ENCODE measurements around the gene CNTN6. TPM values are rescaled to one million over a fixed set of nuclear protein-coding genes. Genes with fewer than 3 reads are reported as not detected.

Gene CNTN6
- total RNA-seq, 1 experiment from 2014 or later, result not detected

DNA sequence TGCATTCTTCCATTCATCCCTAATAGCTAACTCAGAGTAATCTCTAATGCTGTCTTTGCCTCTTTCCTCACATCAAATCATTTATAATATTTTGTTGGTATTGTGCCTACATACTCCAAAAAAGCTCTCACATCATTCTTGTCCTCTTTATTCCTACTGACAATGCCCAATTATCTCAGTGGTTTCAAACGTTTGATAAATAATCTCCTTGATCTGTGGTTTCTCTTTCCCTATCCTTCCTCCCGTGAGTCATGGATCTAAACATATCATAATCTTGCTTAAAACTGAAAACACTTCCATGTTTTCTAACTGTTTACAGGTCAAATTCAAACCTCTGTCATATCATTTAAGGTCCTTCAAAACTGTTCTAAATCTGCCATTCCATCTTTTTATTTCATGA, 115.1 kb downstream of the CNTN6 start:
- intact Hi-C loops (cut with micrococcal nuclease; ENCODE audit: unreplicated experiment) (no loop called here), in situ Hi-C loops (cut with HindIII; ENCODE audit: low pct_unique_long_range_greater_than_20kb, low sequenced_read_pairs) (no loop called here)
- Histone ChIP-seq H3K4me3 (ENCODE audit: low read depth in 2 of 2, low read length in 2 of 2) (no peak overlapping the region), H3K4me1 (ENCODE audit: control insufficient read depth, insufficient read depth, low read length) (no peaks in the 10 kb centered on the region), H3K9me3 (ENCODE audit: control insufficient read depth, insufficient read depth, low read depth, low read length) (no peaks in the 10 kb centered on the region), H3K27ac (ENCODE audit: low read length) (no peak overlapping the region), H3K36me3 (ENCODE audit: control insufficient read depth, insufficient read depth, low read length) (no peaks in the 10 kb centered on the region), H3K27me3 (ENCODE audit: control insufficient read depth, insufficient read depth, low read length) (no peaks in the 10 kb centered on the region)
- TF ChIP-seq POLR2AphosphoS5 (IDR thresholded peaks at IDR 0.05; ENCODE audit: low read depth, low read length) (no peak), SIN3A (IDR thresholded peaks at IDR 0.05; ENCODE audit: borderline replicate concordance, insufficient read depth, low read depth, low read length) (no peak), TCF7L2 (IDR thresholded peaks at IDR 0.05; ENCODE audit: low read depth, low read length) (no peak)
- TF ChIP-seq, protein P1, sequence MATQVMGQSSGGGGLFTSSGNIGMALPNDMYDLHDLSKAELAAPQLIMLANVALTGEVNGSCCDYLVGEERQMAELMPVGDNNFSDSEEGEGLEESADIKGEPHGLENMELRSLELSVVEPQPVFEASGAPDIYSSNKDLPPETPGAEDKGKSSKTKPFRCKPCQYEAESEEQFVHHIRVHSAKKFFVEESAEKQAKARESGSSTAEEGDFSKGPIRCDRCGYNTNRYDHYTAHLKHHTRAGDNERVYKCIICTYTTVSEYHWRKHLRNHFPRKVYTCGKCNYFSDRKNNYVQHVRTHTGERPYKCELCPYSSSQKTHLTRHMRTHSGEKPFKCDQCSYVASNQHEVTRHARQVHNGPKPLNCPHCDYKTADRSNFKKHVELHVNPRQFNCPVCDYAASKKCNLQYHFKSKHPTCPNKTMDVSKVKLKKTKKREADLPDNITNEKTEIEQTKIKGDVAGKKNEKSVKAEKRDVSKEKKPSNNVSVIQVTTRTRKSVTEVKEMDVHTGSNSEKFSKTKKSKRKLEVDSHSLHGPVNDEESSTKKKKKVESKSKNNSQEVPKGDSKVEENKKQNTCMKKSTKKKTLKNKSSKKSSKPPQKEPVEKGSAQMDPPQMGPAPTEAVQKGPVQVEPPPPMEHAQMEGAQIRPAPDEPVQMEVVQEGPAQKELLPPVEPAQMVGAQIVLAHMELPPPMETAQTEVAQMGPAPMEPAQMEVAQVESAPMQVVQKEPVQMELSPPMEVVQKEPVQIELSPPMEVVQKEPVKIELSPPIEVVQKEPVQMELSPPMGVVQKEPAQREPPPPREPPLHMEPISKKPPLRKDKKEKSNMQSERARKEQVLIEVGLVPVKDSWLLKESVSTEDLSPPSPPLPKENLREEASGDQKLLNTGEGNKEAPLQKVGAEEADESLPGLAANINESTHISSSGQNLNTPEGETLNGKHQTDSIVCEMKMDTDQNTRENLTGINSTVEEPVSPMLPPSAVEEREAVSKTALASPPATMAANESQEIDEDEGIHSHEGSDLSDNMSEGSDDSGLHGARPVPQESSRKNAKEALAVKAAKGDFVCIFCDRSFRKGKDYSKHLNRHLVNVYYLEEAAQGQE (IDR thresholded peaks at IDR 0.05; ENCODE audit: insufficient read depth in 1 of 2, low read depth in 2 of 2, low read length in 1 of 2), result no peak
- TF ChIP-seq, protein P2, sequence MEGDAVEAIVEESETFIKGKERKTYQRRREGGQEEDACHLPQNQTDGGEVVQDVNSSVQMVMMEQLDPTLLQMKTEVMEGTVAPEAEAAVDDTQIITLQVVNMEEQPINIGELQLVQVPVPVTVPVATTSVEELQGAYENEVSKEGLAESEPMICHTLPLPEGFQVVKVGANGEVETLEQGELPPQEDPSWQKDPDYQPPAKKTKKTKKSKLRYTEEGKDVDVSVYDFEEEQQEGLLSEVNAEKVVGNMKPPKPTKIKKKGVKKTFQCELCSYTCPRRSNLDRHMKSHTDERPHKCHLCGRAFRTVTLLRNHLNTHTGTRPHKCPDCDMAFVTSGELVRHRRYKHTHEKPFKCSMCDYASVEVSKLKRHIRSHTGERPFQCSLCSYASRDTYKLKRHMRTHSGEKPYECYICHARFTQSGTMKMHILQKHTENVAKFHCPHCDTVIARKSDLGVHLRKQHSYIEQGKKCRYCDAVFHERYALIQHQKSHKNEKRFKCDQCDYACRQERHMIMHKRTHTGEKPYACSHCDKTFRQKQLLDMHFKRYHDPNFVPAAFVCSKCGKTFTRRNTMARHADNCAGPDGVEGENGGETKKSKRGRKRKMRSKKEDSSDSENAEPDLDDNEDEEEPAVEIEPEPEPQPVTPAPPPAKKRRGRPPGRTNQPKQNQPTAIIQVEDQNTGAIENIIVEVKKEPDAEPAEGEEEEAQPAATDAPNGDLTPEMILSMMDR (IDR thresholded peaks at IDR 0.05), result no peak
- no TSS peak for BruUV-seq (replicated peaks)
- ChIA-PET CTCF (no interaction called here), POLR2A (no interaction called here)
- ATAC-seq, result no peak
- no peak for DNase-seq (ENCODE audit: low read depth, low spot score)

DNA sequence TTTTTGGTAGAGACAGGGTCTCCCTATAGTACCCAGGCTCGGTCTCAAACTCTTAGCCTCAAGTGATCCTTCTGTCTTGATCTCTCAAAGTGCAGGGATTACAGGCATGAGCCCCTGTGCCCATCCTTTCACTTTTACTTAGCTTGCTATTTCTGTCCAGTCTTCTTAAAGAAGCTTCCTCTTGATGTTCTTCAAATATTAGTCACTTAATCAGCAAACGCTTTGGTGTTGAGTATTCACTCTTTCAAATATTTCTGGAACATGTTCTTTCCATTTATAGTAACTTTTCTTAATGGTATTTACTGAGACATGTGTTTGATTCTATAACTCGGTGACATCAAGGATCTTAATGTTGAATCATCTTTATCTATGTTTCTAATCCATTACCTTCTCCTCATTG, 122.1 kb downstream of the CNTN6 start:
- Histone ChIP-seq H3K27ac (ENCODE audit: low read length) (no peak overlapping the region), H3K4me1 (ENCODE audit: control insufficient read depth, insufficient read depth, low read length) (no peaks in the 10 kb centered on the region), H3K27me3 (ENCODE audit: control insufficient read depth, insufficient read depth, low read length) (no peaks in the 10 kb centered on the region), H3K9me3 (ENCODE audit: control insufficient read depth, insufficient read depth, low read depth, low read length) (no peaks in the 10 kb centered on the region), H3K36me3 (ENCODE audit: control insufficient read depth, insufficient read depth, low read length) (no peaks in the 10 kb centered on the region), H3K4me3 (ENCODE audit: low read depth in 2 of 2, low read length in 2 of 2) (no peak overlapping the region)
- CTCF ChIA-PET, result no interaction called here
- ATAC-seq (no peak), DNase-seq (ENCODE audit: low read depth, low spot score) (no peak)
- intact Hi-C loops (cut with micrococcal nuclease; ENCODE audit: unreplicated experiment) (no loop called here), in situ Hi-C loops (cut with HindIII; ENCODE audit: low pct_unique_long_range_greater_than_20kb, low sequenced_read_pairs) (no loop called here)
- TF ChIP-seq POLR2AphosphoS5 (IDR thresholded peaks at IDR 0.05; ENCODE audit: low read depth, low read length) (no peak), TCF7L2 (IDR thresholded peaks at IDR 0.05; ENCODE audit: low read depth, low read length) (no peak), SIN3A (IDR thresholded peaks at IDR 0.05; ENCODE audit: borderline replicate concordance, insufficient read depth, low read depth, low read length) (no peak)
- TF ChIP-seq, protein P1 (IDR thresholded peaks at IDR 0.05; ENCODE audit: insufficient read depth in 1 of 2, low read depth in 2 of 2, low read length in 1 of 2), result no peak
- TF ChIP-seq, protein P2 (IDR thresholded peaks at IDR 0.05), result no peak
- no TSS peak for BruUV-seq (replicated peaks)
- POLR2A ChIA-PET, result no interaction called here

All from Panc1 (cell line).